ENCODE results near the gene DYNLRB1.

DNA sequence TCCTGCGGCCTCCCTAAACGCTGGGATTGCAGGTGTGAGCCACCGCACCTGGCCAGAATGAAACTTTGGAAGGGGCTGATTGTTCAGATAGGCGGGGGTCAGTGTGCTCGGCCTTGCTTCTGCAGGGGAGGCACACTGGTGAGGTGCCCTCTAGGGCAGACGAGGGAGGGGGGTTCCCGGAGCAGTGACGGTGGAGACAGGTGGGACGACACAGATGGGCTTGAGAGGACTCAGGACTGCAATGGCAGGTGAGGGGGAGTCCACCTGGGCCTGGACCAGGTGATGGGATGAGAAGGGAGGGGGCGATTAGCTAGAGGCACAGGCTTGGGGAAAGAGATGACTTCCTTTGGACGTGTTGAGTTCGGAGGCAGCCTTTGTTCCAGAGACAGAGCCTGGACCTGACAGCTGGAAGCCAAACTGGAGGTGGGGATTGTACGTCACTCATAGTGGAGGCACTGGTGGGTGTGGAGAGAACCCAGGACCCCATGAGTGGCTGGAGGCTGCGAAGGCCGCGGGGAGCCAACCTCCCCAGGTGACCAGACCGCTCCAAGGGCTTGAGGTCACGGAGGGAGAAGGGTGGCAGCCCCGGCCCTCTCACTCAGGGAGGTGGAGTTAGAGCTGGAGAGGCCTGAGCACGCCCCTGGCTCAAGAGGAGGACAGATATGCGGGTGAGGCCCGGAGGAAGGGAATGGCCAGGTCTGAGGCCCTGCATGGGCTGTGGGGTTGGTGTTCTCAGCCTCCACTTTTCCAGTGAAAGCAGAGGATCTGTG is 31.8 kb downstream of the DYNLRB1 start:
- TF ChIP-seq, protein P1, sequence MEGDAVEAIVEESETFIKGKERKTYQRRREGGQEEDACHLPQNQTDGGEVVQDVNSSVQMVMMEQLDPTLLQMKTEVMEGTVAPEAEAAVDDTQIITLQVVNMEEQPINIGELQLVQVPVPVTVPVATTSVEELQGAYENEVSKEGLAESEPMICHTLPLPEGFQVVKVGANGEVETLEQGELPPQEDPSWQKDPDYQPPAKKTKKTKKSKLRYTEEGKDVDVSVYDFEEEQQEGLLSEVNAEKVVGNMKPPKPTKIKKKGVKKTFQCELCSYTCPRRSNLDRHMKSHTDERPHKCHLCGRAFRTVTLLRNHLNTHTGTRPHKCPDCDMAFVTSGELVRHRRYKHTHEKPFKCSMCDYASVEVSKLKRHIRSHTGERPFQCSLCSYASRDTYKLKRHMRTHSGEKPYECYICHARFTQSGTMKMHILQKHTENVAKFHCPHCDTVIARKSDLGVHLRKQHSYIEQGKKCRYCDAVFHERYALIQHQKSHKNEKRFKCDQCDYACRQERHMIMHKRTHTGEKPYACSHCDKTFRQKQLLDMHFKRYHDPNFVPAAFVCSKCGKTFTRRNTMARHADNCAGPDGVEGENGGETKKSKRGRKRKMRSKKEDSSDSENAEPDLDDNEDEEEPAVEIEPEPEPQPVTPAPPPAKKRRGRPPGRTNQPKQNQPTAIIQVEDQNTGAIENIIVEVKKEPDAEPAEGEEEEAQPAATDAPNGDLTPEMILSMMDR (IDR thresholded peaks at IDR 0.05) = no peak
- TF ChIP-seq POLR2A (IDR thresholded peaks at IDR 0.05) = no peak
